WERI-Rb-1 (cell line): ENCODE results near the gene EDNRB.

Experiments used
- DNase-seq: peaks from one replicate; pipeline ENCODE4 v3.0.0-alpha.2; 2020
- H3K27ac ChIP-seq: fragments of 250-450 bp; sonication (Bioruptor Pico); 2 replicates; pipeline ENCODE4 v1.5.1; 2020; ENCODE audit warnings: mild to moderate bottlenecking, moderate library complexity
- H3K27me3 ChIP-seq: fragments of 250-450 bp; sonication (Bioruptor Pico); 2 replicates; pipeline ENCODE4 v1.5.1; 2021; ENCODE audit warnings: mild to moderate bottlenecking, low read depth, moderate library complexity; ENCODE audit not compliant: insufficient read depth, severe bottlenecking
- H3K36me3 ChIP-seq: fragments of 250-450 bp; sonication (Bioruptor Pico); 2 replicates; pipeline ENCODE4 v1.5.1; 2020; ENCODE audit warnings: mild to moderate bottlenecking, moderate library complexity
- H3K4me3 ChIP-seq: 2 replicates; pipeline ENCODE4 v1.5.1; 2011; ENCODE audit warnings: low read depth, mild to moderate bottlenecking, control low read depth, low read length
- H3K9me3 ChIP-seq: fragments of 250-450 bp; sonication (Bioruptor Pico); 2 replicates; pipeline ENCODE4 v1.5.1; 2021; ENCODE audit warnings: mild to moderate bottlenecking, moderate library complexity; ENCODE audit not compliant: severe bottlenecking
- CTCF ChIP-seq: IDR thresholded peaks from 2 replicates; pipeline ENCODE4 v1.5.1; 2011; ENCODE audit warnings: low read depth, mild to moderate bottlenecking, control low read depth, inconsistent platforms, low read length

EDNRB gene

GRCh38 chr13:77930430-77930829 is 11.8 kb upstream of the EDNRB start:
- Histone ChIP-seq H3K27me3 (no peaks in the 10 kb centered on the region), H3K36me3 (no peaks in the 10 kb centered on the region), H3K4me3 (no peak overlapping the region), H3K27ac (no peak overlapping the region), H3K9me3 (no peaks in the 10 kb centered on the region)
- DNase-seq = no peak
- no peak for TF ChIP-seq CTCF

- DNase-seq = no peak
- no peak for TF ChIP-seq CTCF
- no peaks in the 10 kb centered on the region for H3K36me3 ChIP-seq
- no peaks in the 10 kb centered on the region for H3K27me3 ChIP-seq
- no peak overlapping the region for H3K27ac ChIP-seq
- no peaks in the 10 kb centered on the region for H3K9me3 ChIP-seq
- H3K4me3 ChIP-seq = no peak overlapping the region
Measured at GRCh38 chr13:77928909-77929308, 10.3 kb upstream of the EDNRB start.

GRCh38 chr13:77925616-77926015 is 7.0 kb upstream of the EDNRB start:
- DNase-seq = no peak
- H3K9me3 ChIP-seq = no peaks in the 10 kb centered on the region
- no peak overlapping the region for H3K4me3 ChIP-seq
- no peak overlapping the region for H3K27ac ChIP-seq
- no peaks in the 10 kb centered on the region for H3K36me3 ChIP-seq
- no peaks in the 10 kb centered on the region for H3K27me3 ChIP-seq
- no peak for TF ChIP-seq CTCF

GRCh38 chr13:77919921-77920294 is 1.3 kb upstream of the EDNRB start:
- no peaks in the 10 kb centered on the region for H3K36me3 ChIP-seq
- H3K9me3 ChIP-seq = no peaks in the 10 kb centered on the region
- no peak for TF ChIP-seq CTCF
- no peaks in the 10 kb centered on the region for H3K27me3 ChIP-seq
- H3K27ac ChIP-seq = no peak overlapping the region
- no peak for DNase-seq
- H3K4me3 ChIP-seq = peak overlapping the region; percentile 69

GRCh38 chr13:77919246-77919920 is 752 bp upstream of the EDNRB start:
- Histone ChIP-seq H3K27ac (no peak overlapping the region), H3K4me3 (peak overlapping the region; percentile 69), H3K9me3 (no peaks in the 10 kb centered on the region), H3K36me3 (no peaks in the 10 kb centered on the region), H3K27me3 (no peaks in the 10 kb centered on the region)
- peak; percentile 12 for DNase-seq
- no peak for TF ChIP-seq CTCF

- Histone ChIP-seq H3K36me3 (no peaks in the 10 kb centered on the region), H3K9me3 (no peaks in the 10 kb centered on the region), H3K27ac (no peak overlapping the region), H3K27me3 (no peaks in the 10 kb centered on the region), H3K4me3 (no peak overlapping the region)
- DNase-seq = no peak
- no peak for TF ChIP-seq CTCF
Measured at GRCh38 chr13:77916488-77916887, 2.1 kb downstream of the EDNRB start.
